Colon (tissue), 2 donors: Measurements from ENCODE around the gene BIRC5.
"Not testable (repeated sequence)": the region's sequence is repeated elsewhere in the genome, so short reads cannot be mapped to it uniquely, and the experiment has no call there.

Source experiments
- FAIRE-seq: peaks from 2 replicates; lab custom pipeline; 2012; peaks lifted over from hg19 to GRCh38; lab: Jason Lieb, UNC
- donor health status: control.
- donor health status: control.

BIRC5 gene

GRCh38 chr17:78240012-78240655 lies 26.1 kb downstream of the BIRC5 start:
- no peak for FAIRE-seq

GRCh38 chr17:78240839-78241238 lies 26.8 kb downstream of the BIRC5 start:
- no peak for FAIRE-seq

- FAIRE-seq = no peak
These were observed 27.4 kb downstream of the BIRC5 start for GRCh38 chr17:78241277-78242023.

- FAIRE-seq = no peak
These were observed 28.1 kb downstream of the BIRC5 start for GRCh38 chr17:78242024-78242742.

GRCh38 chr17:78247304-78247703 lies 33.3 kb downstream of the BIRC5 start:
- FAIRE-seq = no peak

- no peak for FAIRE-seq
These were observed 34.2 kb downstream of the BIRC5 start for GRCh38 chr17:78248051-78248914.

GRCh38 chr17:78249074-78249817 lies 35.2 kb downstream of the BIRC5 start:
- no peak for FAIRE-seq

- no peak for FAIRE-seq
These were observed 36.1 kb downstream of the BIRC5 start for GRCh38 chr17:78249818-78250806.

- no peak for FAIRE-seq
These were observed 37.1 kb downstream of the BIRC5 start for GRCh38 chr17:78250891-78251772.

- FAIRE-seq = no peak
These were observed 37.7 kb downstream of the BIRC5 start for GRCh38 chr17:78251773-78252103.

- no peak for FAIRE-seq
These were observed 38.1 kb downstream of the BIRC5 start for GRCh38 chr17:78252111-78252634.

- FAIRE-seq = no peak
These were observed 38.9 kb downstream of the BIRC5 start for GRCh38 chr17:78252701-78253635.

GRCh38 chr17:78253636-78253945 lies 39.5 kb downstream of the BIRC5 start:
- FAIRE-seq = not testable (repeated sequence)

GRCh38 chr17:78253946-78254672 lies 40.1 kb downstream of the BIRC5 start:
- no peak for FAIRE-seq

- FAIRE-seq = no peak
These were observed 41.1 kb downstream of the BIRC5 start for GRCh38 chr17:78255029-78255656.

- no peak for FAIRE-seq
These were observed 42.1 kb downstream of the BIRC5 start for GRCh38 chr17:78255953-78256706.
